Measurements from ENCODE around the gene IGF2R.

The IGF2R gene

GRCh38 chr6:160070427-160070826 is 101.5 kb downstream of the IGF2R start:
- in situ Hi-C loops (cut with MboI; ENCODE audit: low sequenced_read_pairs): no loop called here

DNA sequence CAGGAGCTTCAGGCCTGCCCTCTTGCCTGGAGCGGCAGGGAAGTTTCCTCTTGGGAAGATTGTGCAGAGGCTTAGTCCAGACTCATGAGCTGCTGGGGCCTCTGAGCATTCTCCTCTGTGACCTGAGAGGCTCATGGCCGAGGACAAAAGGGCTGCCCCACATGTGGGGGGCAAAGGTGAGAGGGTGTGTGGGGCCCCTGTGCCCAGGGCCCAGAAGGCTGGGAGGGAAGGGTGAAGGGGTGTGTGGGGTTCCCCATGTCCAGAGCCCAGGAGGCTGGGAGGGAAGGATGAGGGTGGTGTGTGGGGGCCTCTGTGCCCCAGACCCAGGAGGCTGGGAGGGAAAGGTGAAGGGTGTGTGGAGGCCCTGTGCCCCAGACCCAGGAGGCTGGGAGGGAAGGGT is 101.9 kb downstream of the IGF2R start:
- in situ Hi-C loops (cut with MboI; ENCODE audit: low sequenced_read_pairs): no loop called here

- in situ Hi-C loops (cut with MboI; ENCODE audit: low sequenced_read_pairs): no loop called here
Measured at GRCh38 chr6:160071805-160072690, 103.2 kb downstream of the IGF2R start.

DNA sequence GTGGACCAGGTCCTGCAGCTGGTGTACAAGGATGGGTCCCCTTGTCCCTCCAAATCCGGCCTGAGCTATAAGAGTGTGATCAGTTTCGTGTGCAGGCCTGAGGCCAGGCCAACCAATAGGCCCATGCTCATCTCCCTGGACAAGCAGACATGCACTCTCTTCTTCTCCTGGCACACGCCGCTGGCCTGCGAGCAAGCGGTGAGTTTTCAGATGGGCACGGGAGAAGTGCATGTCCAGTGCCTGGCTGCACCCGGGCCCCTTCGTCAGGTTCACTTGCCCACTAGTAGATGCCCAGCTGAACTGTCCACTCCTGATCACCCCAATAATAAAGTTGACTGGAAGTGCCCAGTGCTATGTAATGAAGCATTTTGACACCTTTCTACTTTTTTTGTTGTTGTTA is 104.4 kb downstream of the IGF2R start:
- in situ Hi-C loops (cut with MboI; ENCODE audit: low sequenced_read_pairs): no loop called here

DNA sequence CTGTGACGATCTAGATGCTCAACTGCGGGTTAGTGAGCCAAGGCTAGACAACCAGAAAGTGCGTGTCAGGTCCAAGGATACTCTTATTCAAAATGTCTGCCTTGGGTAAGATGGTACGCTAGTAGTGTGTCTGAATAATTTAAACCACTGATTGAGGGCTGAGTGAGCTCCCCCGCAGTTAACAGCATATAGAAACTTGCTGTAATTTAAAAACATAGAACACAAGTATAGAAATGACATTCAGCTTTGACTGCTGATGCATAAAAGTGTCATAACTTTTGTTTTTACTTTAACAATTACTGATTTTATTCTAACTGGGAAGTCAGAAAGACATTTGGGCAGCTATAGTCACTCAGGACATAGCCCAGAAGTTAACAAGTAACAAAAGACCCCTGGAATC is 107.1 kb downstream of the IGF2R start:
- in situ Hi-C loops (cut with MboI; ENCODE audit: low sequenced_read_pairs): no loop called here

DNA sequence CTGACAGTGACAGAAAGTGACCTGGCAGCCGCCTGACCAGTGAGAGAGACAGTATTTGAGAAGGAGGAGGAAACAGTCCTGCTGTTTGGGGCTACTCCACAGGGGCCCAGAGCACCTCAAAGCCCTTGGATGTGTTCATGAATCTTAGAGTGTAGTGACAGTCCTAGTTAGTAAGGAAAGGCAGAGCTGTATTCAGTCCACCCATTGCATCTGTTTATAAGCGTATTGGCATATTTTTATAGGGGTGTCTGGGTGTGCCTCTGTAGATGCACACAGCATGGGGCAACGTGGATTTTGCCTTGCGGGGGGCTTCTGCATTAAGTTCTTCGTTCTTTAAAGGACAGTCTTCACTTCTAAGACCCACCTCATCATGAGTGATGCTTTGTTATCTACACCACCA is 108.1 kb downstream of the IGF2R start:
- in situ Hi-C loops (cut with MboI; ENCODE audit: low sequenced_read_pairs): no loop called here

- in situ Hi-C loops (cut with MboI; ENCODE audit: low sequenced_read_pairs): no loop called here
Measured at GRCh38 chr6:160077526-160077925, 108.6 kb downstream of the IGF2R start.

GRCh38 chr6:160078883-160079685 is 110.2 kb downstream of the IGF2R start:
- in situ Hi-C loops (cut with MboI; ENCODE audit: low sequenced_read_pairs): no loop called here

DNA sequence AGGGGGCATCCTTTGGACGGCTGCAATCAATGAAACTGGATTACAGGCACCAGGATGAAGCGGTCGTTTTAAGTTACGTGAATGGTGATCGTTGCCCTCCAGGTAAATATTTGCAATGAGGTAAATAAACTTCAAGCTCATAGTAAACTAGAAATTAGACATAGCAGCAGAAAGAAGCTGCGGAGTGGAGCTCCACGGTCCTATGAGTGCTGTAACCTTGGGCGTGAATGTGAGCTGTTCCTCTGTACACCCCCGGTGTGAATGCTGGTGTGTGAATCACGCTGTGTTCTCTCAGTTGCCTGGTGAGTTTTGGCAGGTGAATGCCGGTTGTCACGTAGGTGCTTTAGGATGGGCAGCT is 110.8 kb downstream of the IGF2R start:
- in situ Hi-C loops (cut with MboI; ENCODE audit: low sequenced_read_pairs): no loop called here

- in situ Hi-C loops (cut with MboI; ENCODE audit: low sequenced_read_pairs): no loop called here
Measured at GRCh38 chr6:160080097-160080496, 111.2 kb downstream of the IGF2R start.

- in situ Hi-C loops (cut with MboI; ENCODE audit: low sequenced_read_pairs): no loop called here
Measured at GRCh38 chr6:160081398-160081797, 112.5 kb downstream of the IGF2R start.

GRCh38 chr6:160082627-160083026 is 113.7 kb downstream of the IGF2R start:
- in situ Hi-C loops (cut with MboI; ENCODE audit: low sequenced_read_pairs): no loop called here

DNA sequence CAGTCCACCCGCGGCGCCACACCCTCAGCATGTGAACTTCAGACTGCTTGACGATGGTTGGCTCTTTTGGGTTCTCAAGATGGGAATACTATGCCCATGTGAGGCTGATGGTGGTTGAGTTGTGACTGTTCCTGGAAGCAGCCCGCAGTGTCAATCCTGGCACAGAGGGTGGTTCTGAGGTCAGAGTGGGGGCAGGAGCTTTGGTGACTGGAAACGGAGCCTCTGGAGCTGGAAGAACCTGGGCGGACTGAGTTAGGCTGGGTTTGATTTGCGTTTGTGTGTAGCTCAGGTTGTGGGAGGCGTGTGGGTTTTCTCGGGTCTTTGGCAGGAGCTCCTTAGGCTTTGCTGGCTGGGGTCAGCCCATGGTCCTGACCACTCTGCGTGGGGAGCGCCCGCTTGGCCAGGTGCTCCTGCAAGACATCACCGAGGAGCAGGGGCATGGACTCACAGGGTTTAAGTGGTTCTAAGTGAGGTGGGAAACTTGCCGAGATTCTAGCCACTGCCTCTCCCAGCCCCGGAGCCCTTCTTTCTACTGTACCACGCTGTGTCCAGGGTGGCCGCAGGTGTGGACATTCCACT is 115.4 kb downstream of the IGF2R start:
- in situ Hi-C loops (cut with MboI; ENCODE audit: low sequenced_read_pairs): no loop called here

DNA sequence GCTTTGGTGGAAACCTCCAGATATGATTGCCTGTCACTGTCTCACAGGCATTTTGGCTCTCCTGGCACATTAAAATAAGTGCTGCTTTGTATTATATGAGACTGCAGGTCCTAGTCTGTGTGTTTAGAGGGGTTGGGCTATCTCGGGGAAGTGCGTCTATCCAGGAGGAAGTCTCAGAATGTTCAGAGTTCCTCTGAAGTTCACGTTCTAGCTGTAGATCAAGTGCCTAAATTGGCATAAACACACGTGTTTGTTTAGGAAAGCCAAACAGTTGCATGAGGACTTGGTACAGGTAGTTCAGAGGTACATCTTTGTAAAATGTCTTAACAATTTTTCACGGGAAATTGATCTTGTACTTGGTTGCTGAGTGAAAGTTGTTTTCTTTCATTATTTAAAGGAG is 116.3 kb downstream of the IGF2R start:
- in situ Hi-C loops (cut with MboI; ENCODE audit: low sequenced_read_pairs): no loop called here

DNA sequence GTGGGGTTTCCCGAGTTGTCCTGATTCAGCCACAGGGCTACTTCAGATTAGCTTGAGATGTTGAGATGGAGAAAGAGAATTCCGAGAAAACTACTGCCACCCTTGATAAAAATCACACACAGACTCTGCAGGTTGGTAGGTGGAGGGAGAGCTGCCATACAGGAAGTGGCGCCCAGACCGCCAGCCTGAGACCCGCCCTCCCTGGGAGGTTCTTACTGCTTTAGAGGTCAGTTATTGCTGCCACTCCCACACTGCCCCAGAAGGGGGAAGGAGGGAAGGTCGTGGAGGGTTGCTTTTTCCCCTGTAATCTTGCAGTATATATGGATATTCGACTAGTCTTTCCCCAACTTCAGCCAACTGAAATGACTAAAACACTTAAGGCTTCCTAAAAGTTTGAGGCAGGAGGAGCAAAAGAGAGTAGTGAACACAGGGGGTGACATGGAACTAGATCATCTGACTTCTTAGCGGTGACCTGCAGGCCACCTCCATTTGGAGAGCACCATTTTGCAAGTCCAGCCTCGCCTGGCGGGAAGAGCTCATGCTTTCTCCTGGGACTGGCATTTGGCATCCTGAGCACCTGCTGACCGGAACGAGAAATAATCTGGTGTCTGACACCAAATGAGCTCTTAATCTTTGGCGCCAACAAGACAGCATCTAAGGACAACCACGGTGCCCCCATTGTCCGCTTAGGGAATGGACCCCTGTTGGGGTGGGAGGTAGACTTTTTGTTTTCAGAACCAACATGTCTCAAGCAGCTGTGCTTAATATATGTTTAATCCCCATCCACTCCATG is 117.0 kb downstream of the IGF2R start:
- in situ Hi-C loops (cut with MboI; ENCODE audit: low sequenced_read_pairs): no loop called here

- in situ Hi-C loops (cut with MboI; ENCODE audit: low sequenced_read_pairs): no loop called here
Measured at GRCh38 chr6:160086754-160087153, 117.9 kb downstream of the IGF2R start.

DNA sequence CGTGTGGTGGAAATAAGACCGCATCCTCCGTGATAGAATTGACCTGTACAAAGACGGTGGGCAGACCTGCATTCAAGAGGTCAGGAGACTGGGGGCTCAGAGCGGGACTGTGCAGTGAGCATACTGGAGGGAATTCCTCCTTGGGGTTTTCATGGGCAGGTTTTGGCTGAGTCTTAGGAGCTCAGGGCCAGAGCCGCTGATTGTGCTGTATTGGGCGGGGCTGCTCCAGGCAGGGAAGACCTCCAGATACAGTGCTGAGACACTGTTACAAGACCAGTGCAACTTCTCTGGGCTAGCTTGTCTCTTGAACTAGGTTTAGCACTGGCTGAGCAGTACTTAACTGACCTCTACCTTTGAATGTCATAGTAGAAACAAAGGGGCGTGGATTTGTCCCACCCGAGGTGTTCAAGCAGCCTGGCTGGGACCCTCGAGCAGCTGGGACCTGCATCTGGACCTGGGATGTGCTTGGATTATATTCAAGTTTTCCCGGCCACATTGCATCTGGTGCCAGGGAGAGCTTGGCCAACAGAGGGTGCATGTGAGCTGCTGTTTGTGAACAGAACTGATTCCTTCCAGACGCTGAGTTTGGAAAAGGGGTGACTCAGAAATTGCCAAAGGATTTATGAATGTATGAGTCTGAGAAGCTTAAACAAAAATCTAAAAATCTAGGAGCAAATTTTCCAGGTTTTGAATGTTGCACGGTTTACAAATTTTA is 119.3 kb downstream of the IGF2R start:
- in situ Hi-C loops (cut with MboI; ENCODE audit: low sequenced_read_pairs): no loop called here

GRCh38 chr6:160088784-160089533 is 120.1 kb downstream of the IGF2R start:
- in situ Hi-C loops (cut with MboI; ENCODE audit: low sequenced_read_pairs): no loop called here

GRCh38 chr6:160089534-160089897 is 120.6 kb downstream of the IGF2R start:
- in situ Hi-C loops (cut with MboI; ENCODE audit: low sequenced_read_pairs): no loop called here
